ENCODE data around the gene SORCS3. TPM values are rescaled to one million over a fixed set of nuclear protein-coding genes. Genes with fewer than 3 reads are reported as not detected.
A peak's percentile ranks its signal among the peaks of the same experiment; 100 is the strongest.

The SORCS3 gene
- total RNA-seq, 2 experiments from 2014 or later = 1.7 to 2.1 TPM

- H3K4me3 Mint-ChIP-seq = no peak overlapping the region
- no peak overlapping the region for H3K4me3 ChIP-seq (ENCODE audit: low read length)
- no peaks in the 10 kb centered on the region for H3K27me3 ChIP-seq (ENCODE audit: control insufficient read depth in 1 of 2, insufficient read depth in 2 of 2, low read length in 2 of 2)
- H3K27ac Mint-ChIP-seq = no peak overlapping the region
- TF ChIP-seq CTCF (IDR thresholded peaks at IDR 0.05) = no peak
- intact Hi-C loops (cut with DNase I, micrococcal nuclease) = no loop called here
- ATAC-seq (ENCODE audit: poor library complexity) (no peak), DNase-seq (no peak)
- H3K4me1 Mint-ChIP-seq (ENCODE audit: low read depth) = no peaks in the 10 kb centered on the region
- ChIA-PET POLR2A (no interaction called here), CTCF (no interaction called here)
- H3K36me3 ChIP-seq (ENCODE audit: insufficient read depth, low read length) = no peaks in the 10 kb centered on the region
- H3K36me3 Mint-ChIP-seq (ENCODE audit: low read depth) = no peaks in the 10 kb centered on the region
- H3K4me1 ChIP-seq (ENCODE audit: insufficient read depth, low read length) = no peaks in the 10 kb centered on the region
- H3K27ac ChIP-seq (ENCODE audit: low read depth in 1 of 2, low read length in 2 of 2) = no peak overlapping the region
- H3K9me3 Mint-ChIP-seq = peaks cover 6% of the 10 kb centered on the region
- H3K9me3 ChIP-seq (ENCODE audit: control insufficient read depth in 1 of 2, insufficient read depth in 1 of 2, low read length in 2 of 2) = no peaks in the 10 kb centered on the region
- H3K27me3 Mint-ChIP-seq = peaks cover 8% of the 10 kb centered on the region
These were observed 181.0 kb downstream of the SORCS3 start for GRCh38 chr10:104822088-104822487.

DNA sequence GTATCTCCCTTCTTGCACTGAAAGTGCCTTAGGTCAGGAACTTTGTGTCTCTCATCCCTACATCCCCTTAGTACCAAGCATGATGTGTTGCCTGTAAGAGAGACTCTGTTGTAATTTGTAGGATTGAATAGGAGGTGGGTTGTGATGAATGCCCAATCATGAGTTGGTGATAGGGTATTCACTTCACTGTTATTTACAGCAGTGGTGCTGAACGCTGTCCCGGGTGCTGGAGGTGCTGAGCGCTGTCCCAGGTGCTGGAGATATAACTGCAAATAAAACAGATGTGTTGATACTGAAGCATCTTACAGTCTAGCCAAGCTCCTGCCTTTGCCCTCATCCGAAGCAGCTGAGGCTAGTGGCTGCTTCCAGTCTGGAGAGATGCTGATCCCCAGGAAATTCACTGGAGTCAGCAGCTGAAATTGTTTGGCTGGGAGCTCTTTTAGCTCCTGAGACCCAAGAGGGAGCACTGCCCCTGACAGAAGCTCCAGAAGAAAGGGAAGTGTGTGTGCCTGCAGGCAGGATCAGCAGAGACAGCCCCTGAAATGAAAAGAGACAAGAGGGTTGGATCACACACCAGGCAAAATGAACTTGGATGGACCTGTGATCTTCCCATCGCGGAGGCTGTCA is 183.4 kb downstream of the SORCS3 start:
- CTCF ChIA-PET = no interaction called here
- intact Hi-C loops (cut with DNase I, micrococcal nuclease) = no loop called here
- POLR2A ChIA-PET = no interaction called here

DNA sequence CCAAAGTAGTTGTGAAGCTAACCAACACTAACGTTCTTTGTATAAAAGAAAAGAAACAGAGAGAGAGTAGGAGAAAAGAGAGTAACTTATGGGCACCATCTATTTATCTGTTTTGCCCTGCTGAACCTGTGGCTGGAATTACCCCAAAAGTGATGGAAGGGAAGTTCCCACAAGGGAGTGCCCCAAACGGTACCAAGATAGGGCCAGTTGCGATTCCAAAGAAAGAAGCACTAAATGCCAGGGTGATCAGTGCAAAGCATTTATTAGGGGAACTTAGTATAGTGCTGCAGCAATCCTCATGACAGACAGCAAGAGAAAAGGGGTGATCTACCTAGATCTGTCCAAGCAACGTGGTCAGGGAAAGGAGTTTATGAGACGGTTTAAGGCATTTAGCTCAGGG is 190.2 kb downstream of the SORCS3 start:
- Histone ChIP-seq H3K27me3 (ENCODE audit: control insufficient read depth in 1 of 2, insufficient read depth in 2 of 2, low read length in 2 of 2) (no peaks in the 10 kb centered on the region), H3K9me3 (ENCODE audit: control insufficient read depth in 1 of 2, insufficient read depth in 1 of 2, low read length in 2 of 2) (no peaks in the 10 kb centered on the region), H3K4me1 (ENCODE audit: insufficient read depth, low read length) (no peaks in the 10 kb centered on the region), H3K4me3 (ENCODE audit: low read length) (no peak overlapping the region), H3K27ac (ENCODE audit: low read depth in 1 of 2, low read length in 2 of 2) (no peak overlapping the region), H3K36me3 (ENCODE audit: insufficient read depth, low read length) (no peaks in the 10 kb centered on the region)
- H3K36me3 Mint-ChIP-seq (ENCODE audit: low read depth) = no peaks in the 10 kb centered on the region
- no peaks in the 10 kb centered on the region for H3K4me1 Mint-ChIP-seq (ENCODE audit: low read depth)
- POLR2A ChIA-PET = no interaction called here
- H3K9me3 Mint-ChIP-seq = peaks cover 2% of the 10 kb centered on the region
- intact Hi-C loops (cut with DNase I, micrococcal nuclease) = no loop called here
- H3K4me3 Mint-ChIP-seq = no peak overlapping the region
- H3K27me3 Mint-ChIP-seq = peaks cover 4% of the 10 kb centered on the region
- CTCF ChIA-PET = no interaction called here
- DNase-seq (no peak), ATAC-seq (ENCODE audit: poor library complexity) (no peak)
- no peak overlapping the region for H3K27ac Mint-ChIP-seq
- no peak for TF ChIP-seq CTCF (IDR thresholded peaks at IDR 0.05)

More for the DNA sequence above, 183.4 kb downstream of the SORCS3 start:
- Histone ChIP-seq H3K27ac (ENCODE audit: low read depth in 1 of 2, low read length in 2 of 2) (no peak overlapping the region), H3K4me1 (ENCODE audit: insufficient read depth, low read length) (no peaks in the 10 kb centered on the region), H3K4me3 (ENCODE audit: low read length) (no peak overlapping the region), H3K9me3 (ENCODE audit: control insufficient read depth in 1 of 2, insufficient read depth in 1 of 2, low read length in 2 of 2) (no peaks in the 10 kb centered on the region), H3K36me3 (ENCODE audit: insufficient read depth, low read length) (no peaks in the 10 kb centered on the region), H3K27me3 (ENCODE audit: control insufficient read depth in 1 of 2, insufficient read depth in 2 of 2, low read length in 2 of 2) (no peaks in the 10 kb centered on the region)
- Mint-ChIP-seq H3K27ac (no peak overlapping the region), H3K36me3 (ENCODE audit: low read depth) (no peaks in the 10 kb centered on the region), H3K4me1 (ENCODE audit: low read depth) (no peaks in the 10 kb centered on the region), H3K27me3 (peaks cover 8% of the 10 kb centered on the region), H3K9me3 (peaks cover 9% of the 10 kb centered on the region), H3K4me3 (no peak overlapping the region)
- DNase-seq (peak in 8 of 14 experiments; percentile 1 to 33 (median 5)), ATAC-seq (ENCODE audit: poor library complexity) (no peak)
- no peak for TF ChIP-seq CTCF (IDR thresholded peaks at IDR 0.05)
